ENCODE results near the gene ZNF385C.
"Not testable (repeated sequence)": the region's sequence is repeated elsewhere in the genome, so short reads cannot be mapped to it uniquely, and the experiment has no call there.

ZNF385C gene

GRCh38 chr17:42026857-42027589 lies 71.2 kb downstream of the ZNF385C start:
- in situ Hi-C loops (cut with MboI; ENCODE audit: low sequenced_read_pairs) = no loop called here

GRCh38 chr17:42025936-42026335 lies 72.3 kb downstream of the ZNF385C start:
- in situ Hi-C loops (cut with MboI; ENCODE audit: low sequenced_read_pairs) = no loop called here

- in situ Hi-C loops (cut with MboI; ENCODE audit: low sequenced_read_pairs) = no loop called here
Measured at GRCh38 chr17:42025191-42025579, 73.1 kb downstream of the ZNF385C start.

- in situ Hi-C loops (cut with MboI; ENCODE audit: low sequenced_read_pairs) = no loop called here
Measured at GRCh38 chr17:42023524-42024349, 74.5 kb downstream of the ZNF385C start.

- in situ Hi-C loops (cut with MboI; ENCODE audit: low sequenced_read_pairs) = not testable (repeated sequence)
Measured at GRCh38 chr17:42020845-42021244, 77.4 kb downstream of the ZNF385C start.

GRCh38 chr17:42019509-42020404 lies 78.5 kb downstream of the ZNF385C start, which contains the start of gene NKIRAS2:
TSS of gene NKIRAS2 (plus strand) at chr17:42020090. CDS start at chr17:42021578, 1,488 bp downstream.
- in situ Hi-C loops (cut with MboI; ENCODE audit: low sequenced_read_pairs) = no loop called here

- in situ Hi-C loops (cut with MboI; ENCODE audit: low sequenced_read_pairs) = no loop called here
Measured at GRCh38 chr17:42018988-42019387, 79.3 kb downstream of the ZNF385C start.

GRCh38 chr17:42018339-42018738 lies 79.9 kb downstream of the ZNF385C start:
- in situ Hi-C loops (cut with MboI; ENCODE audit: low sequenced_read_pairs) = no loop called here

- in situ Hi-C loops (cut with MboI; ENCODE audit: low sequenced_read_pairs) = no loop called here
Measured at GRCh38 chr17:42017866-42018200, 80.4 kb downstream of the ZNF385C start.

GRCh38 chr17:42016941-42017865 lies 81.1 kb downstream of the ZNF385C start, which contains the start of gene DNAJC7:
TSS of gene DNAJC7 (minus strand) at chr17:42017439. CDS start at chr17:42017416, 23 bp downstream.
- in situ Hi-C loops (cut with MboI; ENCODE audit: low sequenced_read_pairs) = no loop called here

- in situ Hi-C loops (cut with MboI; ENCODE audit: low sequenced_read_pairs) = no loop called here
Measured at GRCh38 chr17:42016411-42016831, 81.9 kb downstream of the ZNF385C start.

- in situ Hi-C loops (cut with MboI; ENCODE audit: low sequenced_read_pairs) = not testable (repeated sequence)
Measured at GRCh38 chr17:42013740-42014139, 84.5 kb downstream of the ZNF385C start.

GRCh38 chr17:42012363-42012762 lies 85.9 kb downstream of the ZNF385C start:
- in situ Hi-C loops (cut with MboI; ENCODE audit: low sequenced_read_pairs) = not testable (repeated sequence)

GRCh38 chr17:42010898-42011516 lies 87.3 kb downstream of the ZNF385C start:
- in situ Hi-C loops (cut with MboI; ENCODE audit: low sequenced_read_pairs) = no loop called here

- in situ Hi-C loops (cut with MboI; ENCODE audit: low sequenced_read_pairs) = not testable (repeated sequence)
Measured at GRCh38 chr17:42010266-42010680, 88.0 kb downstream of the ZNF385C start.

GRCh38 chr17:42009170-42009569 lies 89.1 kb downstream of the ZNF385C start:
- in situ Hi-C loops (cut with MboI; ENCODE audit: low sequenced_read_pairs) = no loop called here

- in situ Hi-C loops (cut with MboI; ENCODE audit: low sequenced_read_pairs) = no loop called here
Measured at GRCh38 chr17:42005166-42005565, 93.1 kb downstream of the ZNF385C start.

- in situ Hi-C loops (cut with MboI; ENCODE audit: low sequenced_read_pairs) = no loop called here
Measured at GRCh38 chr17:42002792-42003301, 95.4 kb downstream of the ZNF385C start.

GRCh38 chr17:42002175-42002791 lies 96.0 kb downstream of the ZNF385C start:
- in situ Hi-C loops (cut with MboI; ENCODE audit: low sequenced_read_pairs) = no loop called here

All from HL-60/S4 treated with phorbol 12-myristate 13-acetate at 8.2 ng/mL for 4 days and 3 days (cell line).